COLO829 (cell line): ENCODE measurements around the gene PCDH1.
"Not testable (repeated sequence)": the region's sequence is repeated elsewhere in the genome, so short reads cannot be mapped to it uniquely, and the experiment has no call there.

ENCODE experiments used
- DNase-seq: peaks from one replicate; pipeline ENCODE4 v3.0.0; 2012; ENCODE audit warnings: low spot score

Gene PCDH1

DNA sequence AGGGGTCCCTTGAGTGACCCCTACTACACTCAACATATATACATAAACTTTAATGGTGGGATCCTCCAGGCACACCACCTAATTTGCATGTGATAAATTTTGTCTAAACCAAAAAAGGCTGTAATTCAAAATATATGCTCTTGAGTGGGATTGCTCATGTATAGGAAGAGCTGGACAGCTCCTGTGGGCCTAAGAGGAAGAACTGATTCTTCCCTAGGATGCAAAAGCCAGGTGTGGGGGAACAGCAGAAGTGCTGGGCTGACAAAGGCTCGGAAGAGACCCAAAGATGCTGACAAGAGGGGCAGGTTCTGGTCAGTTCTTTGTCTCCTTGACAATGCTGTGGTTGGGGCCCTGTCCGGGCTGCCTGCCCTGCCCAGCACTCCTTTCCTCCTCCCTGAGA, 43.9 kb downstream of the PCDH1 start:
- DNase-seq, result no peak

DNA sequence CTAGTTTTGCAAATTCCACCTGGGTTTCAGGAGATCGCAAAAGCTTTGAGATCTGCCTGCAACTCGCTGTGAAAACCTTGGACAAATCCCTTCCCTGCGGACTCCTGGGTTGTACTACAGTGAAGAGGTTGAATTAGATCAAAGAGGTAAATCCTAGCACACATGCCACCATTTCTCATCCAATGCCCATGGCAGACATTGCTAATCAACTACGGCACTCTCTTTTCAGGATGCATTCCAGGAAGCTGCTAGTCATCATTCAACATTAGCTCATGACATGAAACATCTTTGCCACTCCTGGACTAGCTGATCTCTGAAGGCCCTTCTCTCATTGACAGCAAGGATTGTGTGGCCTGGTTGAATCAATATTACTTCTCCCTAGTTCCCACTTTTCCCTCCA, 46.1 kb downstream of the PCDH1 start:
- DNase-seq, result no peak

DNA sequence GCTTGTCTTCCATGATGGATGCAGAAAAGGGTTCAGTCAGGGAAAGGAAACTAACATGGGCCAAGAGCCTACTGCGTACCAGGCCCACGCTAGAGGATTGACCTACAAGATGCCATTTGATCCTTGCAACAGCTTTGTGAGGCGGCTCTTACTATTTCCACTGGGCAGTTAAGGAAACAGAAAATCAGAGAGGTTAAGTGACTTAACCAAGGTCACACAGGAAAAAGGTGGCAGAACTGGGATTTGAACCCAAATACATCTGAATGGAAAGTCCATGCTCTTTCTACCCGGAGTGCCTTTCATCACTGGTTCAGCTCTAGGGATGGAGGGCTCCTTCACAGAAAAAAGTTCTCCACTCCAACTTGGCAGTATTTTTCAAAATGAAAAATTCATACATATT, 50.0 kb downstream of the PCDH1 start:
- no peak for DNase-seq

DNA sequence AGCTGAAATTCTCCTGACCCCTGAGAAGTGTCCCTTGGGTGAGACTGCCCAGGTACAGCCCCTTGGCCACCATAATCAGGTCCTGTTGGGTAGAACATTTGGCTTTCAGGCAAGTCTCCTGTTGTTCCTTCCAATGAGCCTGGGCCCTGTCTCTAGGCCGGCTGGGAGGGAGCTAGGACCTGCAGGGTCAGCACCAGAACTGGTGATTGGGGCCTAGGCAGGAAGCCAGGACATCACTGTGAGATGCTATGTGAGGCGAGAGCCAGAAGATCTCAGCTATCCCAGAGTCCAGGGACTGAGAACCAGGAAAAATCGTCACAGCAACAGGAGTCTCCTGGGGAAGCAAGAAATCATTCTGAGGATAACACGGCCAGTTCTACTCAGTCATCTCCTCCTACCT, 51.5 kb downstream of the PCDH1 start:
- no peak for DNase-seq

DNA sequence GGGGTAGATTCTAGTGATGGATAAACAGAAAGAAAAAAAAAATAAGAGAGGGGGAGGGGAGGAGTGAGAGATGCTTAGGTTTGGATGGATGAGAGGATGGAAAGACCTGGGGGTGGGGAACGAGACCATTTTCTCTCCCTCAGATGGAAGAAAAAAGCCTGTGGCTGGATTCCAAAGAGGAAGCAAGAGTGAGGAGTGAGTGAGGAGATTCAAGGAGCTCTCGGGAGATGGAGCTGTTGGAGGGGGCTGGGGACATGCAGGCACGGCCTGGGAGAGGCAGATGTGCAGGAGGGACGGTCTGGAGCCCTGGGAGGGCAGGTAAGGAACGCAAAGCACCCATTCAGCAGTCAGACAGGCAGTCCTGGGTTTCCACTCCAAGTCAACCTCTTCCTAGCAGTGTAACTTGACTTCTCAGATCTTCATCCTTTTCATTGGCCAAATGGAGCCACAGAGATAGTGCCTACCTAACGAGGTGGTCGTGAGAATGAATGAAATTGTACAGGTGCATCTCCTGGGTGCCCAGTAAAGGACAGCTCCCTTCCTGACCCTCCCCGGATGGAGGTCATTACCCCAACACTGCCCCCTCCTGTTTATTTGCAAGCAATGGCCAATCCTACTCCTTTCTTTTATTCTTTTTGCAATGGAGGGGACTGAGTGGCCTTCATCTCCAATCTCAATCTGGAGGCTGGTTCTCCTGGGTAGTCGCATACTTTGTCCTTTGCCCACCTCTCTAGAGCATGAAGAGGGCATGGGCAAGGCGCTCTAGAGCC, 52.2 kb downstream of the PCDH1 start:
- DNase-seq, result peak; percentile 27

DNA sequence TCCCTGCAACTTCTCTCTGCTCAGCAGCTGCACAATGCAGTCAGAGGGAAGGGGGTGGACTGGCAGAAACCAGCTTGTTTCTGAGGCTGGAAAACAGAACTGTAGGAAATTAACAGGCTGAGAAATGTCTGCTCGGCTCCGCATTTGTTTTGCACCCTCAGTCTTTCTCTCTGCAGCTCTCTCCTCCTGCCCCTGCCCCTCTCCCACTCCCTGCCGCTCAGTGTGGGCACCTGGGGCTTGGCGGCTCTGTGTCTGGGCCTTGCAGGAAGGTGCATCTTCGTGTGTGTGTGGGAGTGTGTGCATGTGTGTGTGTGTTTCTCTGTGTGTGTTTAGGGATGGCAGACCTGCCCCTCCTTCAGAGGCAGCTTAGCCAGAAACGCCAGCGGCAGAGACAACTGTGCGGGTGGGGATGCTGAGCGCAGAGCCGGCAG, 53.0 kb downstream of the PCDH1 start:
- no peak for DNase-seq

DNA sequence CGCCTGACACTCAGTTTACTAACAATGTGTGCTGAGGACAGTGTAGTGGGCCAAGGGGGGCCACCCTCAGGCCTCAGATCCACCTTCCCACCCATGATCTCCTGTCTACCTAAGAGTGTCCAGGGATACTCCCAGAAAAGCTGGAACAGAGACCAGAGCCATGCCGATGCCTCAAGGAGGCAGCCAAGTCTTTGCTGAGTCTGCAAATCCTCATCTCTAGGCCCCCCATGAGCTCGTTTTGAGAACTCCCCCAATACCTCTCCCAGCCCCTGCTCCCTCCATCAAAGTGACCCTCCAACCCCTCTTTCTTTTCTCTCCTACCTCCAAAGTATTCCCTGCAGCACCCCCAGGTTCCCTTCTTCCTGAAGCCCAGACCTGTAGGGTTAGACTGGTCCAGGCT, 53.5 kb downstream of the PCDH1 start:
- DNase-seq, result no peak

DNA sequence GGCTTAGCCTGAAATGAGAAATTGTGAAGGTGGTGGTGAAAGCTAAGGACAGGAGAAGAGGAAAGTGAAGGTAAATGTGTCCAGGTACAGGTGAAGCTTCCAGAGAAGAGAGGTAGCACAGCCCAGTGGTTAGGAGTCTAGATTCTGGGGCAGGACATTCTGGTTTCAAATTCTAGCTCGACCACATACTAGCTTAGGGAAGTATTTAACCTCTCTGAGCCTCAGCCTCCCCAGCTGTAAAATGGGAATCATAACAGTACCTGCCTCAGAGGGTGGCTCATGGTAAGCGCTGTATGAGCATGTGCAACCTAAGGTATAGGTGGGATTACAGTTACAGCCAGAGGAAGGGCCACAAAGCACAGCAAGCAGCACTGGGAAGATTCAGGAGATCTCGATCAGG, 55.2 kb downstream of the PCDH1 start:
- no peak for DNase-seq

DNA sequence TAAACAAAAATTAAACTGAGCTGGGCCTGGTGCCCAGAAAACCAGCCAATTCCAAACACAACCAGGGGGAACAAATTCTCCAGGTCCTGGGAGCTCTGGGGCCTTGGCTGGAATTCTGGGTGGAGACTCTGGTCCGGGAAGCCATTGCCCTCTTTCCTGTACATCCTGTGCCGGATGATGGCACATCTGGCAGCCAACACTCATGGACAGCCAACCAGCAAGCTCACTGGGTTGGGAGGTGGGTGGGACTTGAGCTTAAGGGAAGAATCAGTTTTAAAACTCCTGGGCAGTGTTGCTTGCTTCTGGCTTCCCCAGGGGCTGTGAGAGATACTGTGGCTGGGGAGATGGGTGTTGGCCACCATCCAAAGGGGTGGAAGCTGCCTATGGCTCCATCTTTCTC, 56.1 kb downstream of the PCDH1 start:
- DNase-seq, result no peak

DNA sequence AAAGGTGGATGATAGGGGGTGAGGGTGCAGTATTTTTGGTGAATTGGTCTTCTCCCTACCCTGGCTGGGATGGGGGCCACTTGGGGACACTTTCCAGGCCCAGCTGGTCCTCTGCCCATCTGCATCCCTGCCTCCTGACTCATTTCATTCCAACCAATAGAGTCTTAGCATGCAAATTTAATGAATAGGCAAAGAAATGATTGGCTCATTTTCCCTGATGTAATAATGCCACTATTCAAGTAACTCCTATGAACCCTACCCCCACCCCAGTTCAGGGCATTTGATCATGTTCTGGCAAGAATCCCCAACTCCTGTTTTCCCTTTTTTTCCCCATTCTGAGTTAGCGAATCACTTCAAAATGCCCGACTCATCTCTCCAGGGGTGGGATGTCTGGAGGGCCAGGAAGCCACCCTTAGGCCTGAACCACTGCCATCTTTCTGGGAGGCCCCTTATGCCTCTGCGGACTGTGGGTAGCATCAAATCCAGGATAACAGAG, 56.7 kb downstream of the PCDH1 start:
- peak; percentile 81 for DNase-seq

DNA sequence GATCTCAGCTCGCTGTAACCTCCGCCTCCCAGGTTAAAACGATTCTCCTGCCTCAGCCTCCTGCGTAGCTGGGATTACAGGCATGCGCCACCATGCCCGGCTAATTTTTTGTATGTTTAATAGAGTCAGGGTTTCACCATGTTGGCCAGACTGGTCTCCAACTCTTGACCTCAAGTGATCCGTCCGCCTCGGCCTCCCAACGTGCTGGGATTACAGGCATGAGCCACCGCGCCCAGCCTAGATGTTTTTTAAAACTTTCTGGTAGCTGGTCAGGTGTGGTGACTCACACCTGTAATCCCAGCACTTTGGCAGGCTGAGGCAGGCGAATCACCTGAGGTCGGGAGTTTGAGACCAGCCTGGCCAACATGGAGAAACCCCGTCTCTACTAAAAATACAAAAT, 57.5 kb downstream of the PCDH1 start:
- DNase-seq, result not testable (repeated sequence)

DNA sequence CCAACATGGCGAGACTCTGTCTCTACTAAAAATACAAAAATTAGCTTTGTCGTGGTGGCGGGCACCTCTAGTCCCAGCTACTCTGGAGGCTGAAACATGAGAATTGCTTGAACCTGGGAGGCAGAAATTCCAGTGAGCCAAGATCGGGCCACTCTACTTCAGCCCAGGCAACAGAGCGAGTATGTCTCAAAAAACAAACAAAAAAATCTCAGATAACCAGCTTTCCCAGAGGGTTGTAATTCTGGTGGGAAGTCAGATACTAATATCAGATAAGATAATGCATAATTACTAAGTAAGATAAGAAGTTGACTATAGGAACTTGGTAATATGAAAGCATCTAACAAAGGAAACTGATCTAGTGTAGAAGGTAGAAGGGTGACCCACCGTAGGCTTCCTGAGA, 60.6 kb downstream of the PCDH1 start:
- DNase-seq, result no peak

DNA sequence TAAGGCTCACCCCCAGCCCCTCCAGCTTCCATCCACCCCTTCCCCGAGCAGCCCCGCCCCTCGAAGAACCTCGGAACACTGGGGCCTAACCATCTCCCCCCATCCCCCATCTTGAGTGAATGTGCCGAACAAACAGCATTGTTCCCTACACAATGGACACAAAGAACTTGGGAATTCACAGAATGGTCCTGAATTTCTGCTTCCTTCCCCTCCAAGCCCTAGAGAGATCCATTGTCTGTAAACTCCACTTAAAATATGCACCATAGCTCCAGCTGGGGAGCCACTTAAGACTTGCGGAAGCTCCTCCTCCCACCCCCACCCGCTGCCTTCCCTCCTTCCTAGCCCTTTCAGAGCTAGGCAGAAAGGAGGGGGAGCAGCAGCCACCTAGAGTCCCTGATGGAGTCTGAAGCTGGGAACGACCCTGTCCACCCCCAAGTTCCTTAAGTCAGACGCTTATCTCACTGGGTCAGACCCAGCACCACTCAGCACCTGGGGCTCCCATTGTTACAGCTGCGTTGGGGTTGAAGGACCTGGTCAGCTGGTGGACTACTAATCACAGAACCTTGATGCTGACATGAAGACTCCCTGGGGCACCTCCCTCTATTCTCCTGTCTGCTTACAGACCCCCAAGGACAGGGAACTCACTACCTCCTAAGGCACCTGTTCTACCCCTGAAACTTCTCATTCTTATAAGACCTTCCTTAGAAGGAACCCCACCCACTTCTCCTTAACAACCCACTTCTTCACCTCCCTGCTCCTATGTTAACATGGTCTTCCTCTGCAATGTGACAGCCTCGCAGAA, 61.4 kb downstream of the PCDH1 start:
- DNase-seq, result no peak

DNA sequence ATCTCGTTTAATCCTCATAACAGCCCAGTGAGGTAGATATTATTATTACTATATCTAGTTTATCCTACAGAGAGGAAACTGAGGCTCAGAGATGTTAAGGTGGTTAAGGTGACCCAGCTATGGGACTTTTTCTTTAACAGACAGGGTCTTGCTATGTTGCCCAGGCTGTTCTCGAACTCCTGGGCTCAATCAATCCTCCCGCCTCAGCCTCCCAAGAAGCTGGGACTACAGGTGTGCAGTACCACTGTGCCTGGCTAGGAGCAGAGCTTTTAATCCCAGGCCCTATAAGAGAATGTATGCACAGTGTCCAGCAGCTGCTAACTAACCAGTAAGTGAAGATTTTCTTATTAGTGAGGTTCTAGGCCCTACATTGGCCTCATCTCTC, 62.4 kb downstream of the PCDH1 start:
- DNase-seq, result no peak

DNA sequence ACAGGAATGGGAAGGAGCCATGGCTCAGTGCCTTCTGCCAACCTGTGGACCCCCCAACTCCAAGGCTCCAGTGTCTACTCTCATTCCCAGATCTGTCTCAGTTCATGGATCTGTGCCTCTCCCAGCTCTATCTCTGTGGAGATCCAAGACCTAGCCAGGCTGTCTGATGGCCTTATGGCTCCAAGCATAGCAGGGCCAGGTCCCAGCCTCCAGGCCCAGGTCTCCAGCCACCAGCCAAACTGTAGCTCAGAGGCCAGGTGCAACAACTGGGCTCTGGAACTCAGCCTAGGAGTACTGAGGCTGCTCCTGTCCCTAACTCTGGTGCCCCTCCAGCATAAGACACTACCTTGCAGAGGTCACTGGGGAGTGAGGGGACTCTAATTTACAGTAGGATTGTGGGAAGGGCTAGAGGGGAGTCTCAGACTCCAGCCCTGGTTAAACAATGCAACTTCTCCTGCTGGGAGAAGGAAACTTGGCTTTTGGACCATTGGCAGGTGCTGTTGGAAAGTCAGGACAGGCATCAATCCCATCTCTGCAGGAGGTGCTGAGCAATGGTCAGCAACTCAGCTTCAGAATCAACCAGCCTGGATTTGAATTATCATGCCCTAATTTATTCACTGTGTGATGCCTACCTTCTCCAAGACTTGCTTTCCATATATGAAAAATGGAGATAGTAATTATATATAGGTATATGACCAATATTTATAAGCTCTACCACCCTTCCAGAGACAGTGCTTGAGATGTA, 63.0 kb downstream of the PCDH1 start:
- DNase-seq, result no peak

DNA sequence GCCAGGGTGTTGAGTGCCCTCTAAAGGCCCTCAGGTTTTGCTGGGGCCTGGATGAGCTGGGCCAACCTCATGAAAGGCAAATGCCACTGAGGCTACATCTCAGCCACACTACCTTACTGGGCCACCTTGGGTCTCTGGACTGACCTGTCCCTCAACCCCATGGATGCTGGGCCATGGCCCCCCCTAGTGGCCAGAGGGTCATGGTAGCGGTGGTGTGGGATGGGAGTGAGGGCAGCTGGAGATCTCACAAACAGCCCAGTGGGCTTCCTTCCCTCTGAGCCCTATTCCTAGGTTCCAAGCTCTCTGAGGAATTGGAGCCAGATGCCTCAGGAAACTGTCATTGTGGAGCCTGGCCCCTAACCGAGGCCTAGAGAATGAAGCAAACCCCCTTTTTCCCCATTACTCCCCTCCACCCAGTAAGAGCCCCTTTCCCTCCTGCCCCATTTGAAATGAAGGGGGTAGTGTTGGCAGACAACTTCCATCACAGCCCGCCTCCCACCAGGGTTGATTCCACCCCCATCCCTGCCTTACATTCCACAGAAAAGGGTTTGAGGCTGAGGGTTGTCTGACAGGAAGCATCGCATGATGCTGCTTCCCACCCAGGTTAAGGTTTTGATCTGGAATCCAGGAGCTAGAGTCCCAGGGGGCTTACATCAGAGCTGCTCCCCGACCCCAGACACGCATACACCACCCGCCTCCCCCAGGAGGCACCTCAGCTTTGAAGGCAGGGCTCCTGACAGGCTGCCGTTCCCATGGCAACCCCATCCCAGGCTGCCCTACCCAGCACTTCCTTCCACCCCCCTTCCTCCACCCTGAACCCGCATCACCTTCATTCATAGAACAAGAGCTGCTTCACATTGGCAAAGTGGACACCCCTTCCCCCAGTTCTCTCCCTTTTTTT, 63.9 kb downstream of the PCDH1 start:
- DNase-seq, result peak; percentile 42

DNA sequence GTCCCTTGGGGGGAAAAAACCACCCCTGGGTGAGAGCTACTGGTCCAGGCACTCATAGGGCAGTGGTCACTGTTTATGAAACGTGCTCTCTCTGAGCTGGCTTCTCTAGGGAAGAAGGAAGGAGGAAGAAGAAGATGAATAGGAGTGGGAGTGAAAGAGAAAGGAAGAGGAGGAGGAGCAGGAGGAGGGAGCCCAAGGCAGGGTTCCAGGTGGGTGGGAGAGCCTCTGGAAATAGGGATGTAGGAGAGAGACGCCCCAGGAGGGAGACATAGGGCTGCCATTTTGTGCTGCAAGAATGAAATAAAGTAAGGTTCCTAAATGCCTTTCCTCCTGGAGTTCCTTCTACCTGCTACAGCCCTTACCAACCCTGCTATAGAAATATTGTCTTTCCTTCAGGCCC, 65.7 kb downstream of the PCDH1 start:
- no peak for DNase-seq

DNA sequence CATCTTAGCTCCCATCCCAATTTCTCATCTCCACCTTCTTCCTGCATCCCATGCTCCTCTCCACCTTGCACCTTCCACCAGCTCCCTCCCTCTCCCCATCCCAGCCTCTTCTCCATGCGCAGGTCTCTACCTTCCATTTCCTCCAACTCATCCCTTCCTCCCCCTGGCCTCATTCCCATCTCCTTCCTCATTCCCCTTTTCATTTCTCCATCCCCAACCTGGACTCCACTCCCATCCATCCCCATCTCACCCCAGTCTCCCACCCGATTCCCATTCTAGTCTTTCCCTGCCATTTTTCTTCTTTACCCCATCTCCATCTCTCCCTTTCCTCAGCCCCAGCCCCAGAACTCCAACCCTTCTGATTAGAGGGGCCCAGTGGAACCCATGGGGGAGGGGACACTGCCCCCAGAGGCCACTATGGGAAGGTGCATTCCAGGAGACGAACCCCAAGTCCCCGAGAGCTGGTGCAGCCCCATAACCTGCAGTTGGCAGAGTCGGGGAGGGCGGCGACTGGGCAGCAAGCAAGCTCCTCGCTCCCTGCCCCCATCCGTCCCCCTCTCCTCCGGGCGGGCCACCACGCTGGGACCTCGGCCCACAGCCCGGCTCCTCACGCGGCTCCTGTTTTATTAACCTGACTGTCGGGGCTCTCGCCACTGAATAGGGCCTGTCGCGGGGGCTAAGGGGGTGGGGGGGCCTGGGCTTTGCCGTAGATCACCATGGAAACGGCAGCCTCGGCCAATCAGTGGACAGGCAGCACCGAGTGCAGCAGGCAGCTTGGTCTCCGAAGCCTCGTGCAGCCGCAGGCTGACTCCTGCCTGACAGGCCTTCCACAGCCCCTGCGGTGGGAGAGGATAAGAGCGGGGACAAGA, 66.7 kb downstream of the PCDH1 start:
- DNase-seq, result no peak

DNA sequence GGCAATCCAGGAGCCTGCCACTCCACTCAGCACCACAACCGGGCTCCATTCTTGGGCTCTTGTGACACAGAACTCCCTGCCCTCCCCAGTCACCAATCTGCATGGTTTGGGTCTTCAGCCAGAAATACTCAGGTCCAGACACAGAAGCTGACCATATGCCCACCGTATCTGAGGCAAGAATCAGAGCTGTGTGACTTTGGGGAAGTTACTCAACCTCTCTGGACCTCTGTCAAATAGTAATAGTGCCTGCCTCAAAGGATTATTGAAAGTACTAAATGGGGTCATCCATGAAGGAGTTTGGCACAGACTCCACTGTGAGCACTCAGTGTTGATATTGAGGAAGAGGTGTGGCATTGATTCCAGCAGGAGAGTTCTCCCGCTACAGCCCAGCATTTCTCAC, 67.5 kb downstream of the PCDH1 start:
- no peak for DNase-seq

DNA sequence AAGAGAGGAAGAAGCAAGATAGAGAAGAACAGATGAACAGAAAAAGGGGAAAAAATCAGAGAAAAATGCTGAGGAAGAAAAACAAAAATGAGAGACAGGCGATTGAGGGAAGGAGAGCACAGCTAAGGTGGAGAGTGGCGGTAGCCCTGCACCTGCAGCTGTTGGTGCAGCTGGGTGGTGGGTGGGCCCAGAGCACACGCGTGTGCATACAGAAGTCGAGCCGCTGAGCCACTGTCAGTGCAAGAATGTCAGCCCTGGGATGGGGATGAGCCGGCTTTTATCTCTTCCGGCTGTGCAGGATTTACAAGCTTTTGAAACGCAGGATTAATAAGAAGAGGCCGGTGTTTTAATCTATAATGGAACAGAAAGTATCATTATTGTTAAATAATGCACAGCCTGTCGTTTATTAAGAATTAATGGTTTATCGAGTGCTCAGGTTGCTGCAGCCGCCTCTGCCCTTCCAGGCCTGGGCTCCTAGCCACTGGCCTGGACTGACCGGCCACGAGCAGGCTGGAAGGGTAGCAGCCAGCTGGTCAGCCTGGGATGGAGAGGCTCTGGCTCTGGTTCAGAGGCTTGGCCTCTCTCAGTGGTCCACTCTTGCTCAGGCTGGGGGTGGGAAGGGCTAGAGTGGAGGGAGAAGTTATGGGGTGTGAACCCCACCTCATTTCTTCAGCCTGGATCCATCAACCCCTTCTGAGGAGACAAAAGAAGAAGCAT, 68.7 kb downstream of the PCDH1 start:
- DNase-seq, result no peak
